Measurements from ENCODE around the gene VENTX.

The VENTX gene

GRCh38 chr10:133207627-133208026 lies 30.0 kb upstream of the VENTX start:
- TF ChIP-seq YY1 (IDR thresholded peaks at IDR 0.05; ENCODE audit: low read depth) (no peak), ZBTB7A (IDR thresholded peaks at IDR 0.05; ENCODE audit: low read depth) (0 out of 2 replicates have a peak, but pooled peaks have one; percentile 36), EGR1 (IDR thresholded peaks at IDR 0.05) (no peak)
- TF ChIP-seq, protein P1, sequence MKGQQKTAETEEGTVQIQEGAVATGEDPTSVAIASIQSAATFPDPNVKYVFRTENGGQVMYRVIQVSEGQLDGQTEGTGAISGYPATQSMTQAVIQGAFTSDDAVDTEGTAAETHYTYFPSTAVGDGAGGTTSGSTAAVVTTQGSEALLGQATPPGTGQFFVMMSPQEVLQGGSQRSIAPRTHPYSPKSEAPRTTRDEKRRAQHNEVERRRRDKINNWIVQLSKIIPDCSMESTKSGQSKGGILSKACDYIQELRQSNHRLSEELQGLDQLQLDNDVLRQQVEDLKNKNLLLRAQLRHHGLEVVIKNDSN (IDR thresholded peaks at IDR 0.05), result no peak

DNA sequence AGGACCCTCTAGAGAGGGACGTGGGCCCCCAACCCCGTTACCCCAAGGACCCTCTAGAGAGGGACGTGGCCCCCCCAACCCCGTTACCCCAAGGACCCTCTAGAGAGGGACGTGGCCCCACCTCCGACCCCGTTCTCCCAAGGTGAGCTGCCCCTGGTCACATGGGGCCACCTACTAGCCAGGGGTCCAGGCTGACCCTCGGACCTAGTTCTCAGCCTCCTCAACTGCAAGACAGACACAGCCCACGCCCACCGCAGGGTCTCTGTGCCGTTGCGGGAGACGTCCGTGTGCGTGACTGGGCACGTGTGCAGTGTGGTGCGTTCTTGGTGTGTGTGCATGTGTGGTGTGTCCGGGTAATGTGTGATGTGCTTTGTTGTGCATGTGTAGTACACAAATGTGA lies 29.2 kb upstream of the VENTX start:
- TF ChIP-seq, protein P2, sequence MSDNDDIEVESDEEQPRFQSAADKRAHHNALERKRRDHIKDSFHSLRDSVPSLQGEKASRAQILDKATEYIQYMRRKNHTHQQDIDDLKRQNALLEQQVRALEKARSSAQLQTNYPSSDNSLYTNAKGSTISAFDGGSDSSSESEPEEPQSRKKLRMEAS (IDR thresholded peaks at IDR 0.05), result no peak
- TF ChIP-seq EP300 (IDR thresholded peaks at IDR 0.05; ENCODE audit: borderline replicate concordance) (no peak), EGR1 (IDR thresholded peaks at IDR 0.05) (no peak), YY1 (IDR thresholded peaks at IDR 0.05; ENCODE audit: low read depth) (no peak), FOXM1 (IDR thresholded peaks at IDR 0.05; ENCODE audit: borderline replicate concordance, low read depth) (no peak), CREB1 (IDR thresholded peaks at IDR 0.05; ENCODE audit: low read depth) (no peak), CEBPB (IDR thresholded peaks at IDR 0.05) (no peak), ZBTB7A (IDR thresholded peaks at IDR 0.05; ENCODE audit: low read depth) (no peak), TCF12 (IDR thresholded peaks at IDR 0.05; ENCODE audit: low read depth) (no peak), TEAD4 (IDR thresholded peaks at IDR 0.05) (no peak), NFIC (IDR thresholded peaks at IDR 0.05) (no peak), RAD21 (IDR thresholded peaks at IDR 0.05; ENCODE audit: low read depth) (no peak), TAF1 (IDR thresholded peaks at IDR 0.05; ENCODE audit: low read depth) (no peak)
- TF ChIP-seq, protein P3, sequence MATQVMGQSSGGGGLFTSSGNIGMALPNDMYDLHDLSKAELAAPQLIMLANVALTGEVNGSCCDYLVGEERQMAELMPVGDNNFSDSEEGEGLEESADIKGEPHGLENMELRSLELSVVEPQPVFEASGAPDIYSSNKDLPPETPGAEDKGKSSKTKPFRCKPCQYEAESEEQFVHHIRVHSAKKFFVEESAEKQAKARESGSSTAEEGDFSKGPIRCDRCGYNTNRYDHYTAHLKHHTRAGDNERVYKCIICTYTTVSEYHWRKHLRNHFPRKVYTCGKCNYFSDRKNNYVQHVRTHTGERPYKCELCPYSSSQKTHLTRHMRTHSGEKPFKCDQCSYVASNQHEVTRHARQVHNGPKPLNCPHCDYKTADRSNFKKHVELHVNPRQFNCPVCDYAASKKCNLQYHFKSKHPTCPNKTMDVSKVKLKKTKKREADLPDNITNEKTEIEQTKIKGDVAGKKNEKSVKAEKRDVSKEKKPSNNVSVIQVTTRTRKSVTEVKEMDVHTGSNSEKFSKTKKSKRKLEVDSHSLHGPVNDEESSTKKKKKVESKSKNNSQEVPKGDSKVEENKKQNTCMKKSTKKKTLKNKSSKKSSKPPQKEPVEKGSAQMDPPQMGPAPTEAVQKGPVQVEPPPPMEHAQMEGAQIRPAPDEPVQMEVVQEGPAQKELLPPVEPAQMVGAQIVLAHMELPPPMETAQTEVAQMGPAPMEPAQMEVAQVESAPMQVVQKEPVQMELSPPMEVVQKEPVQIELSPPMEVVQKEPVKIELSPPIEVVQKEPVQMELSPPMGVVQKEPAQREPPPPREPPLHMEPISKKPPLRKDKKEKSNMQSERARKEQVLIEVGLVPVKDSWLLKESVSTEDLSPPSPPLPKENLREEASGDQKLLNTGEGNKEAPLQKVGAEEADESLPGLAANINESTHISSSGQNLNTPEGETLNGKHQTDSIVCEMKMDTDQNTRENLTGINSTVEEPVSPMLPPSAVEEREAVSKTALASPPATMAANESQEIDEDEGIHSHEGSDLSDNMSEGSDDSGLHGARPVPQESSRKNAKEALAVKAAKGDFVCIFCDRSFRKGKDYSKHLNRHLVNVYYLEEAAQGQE (IDR thresholded peaks at IDR 0.05; ENCODE audit: low read depth), result no peak
- TF ChIP-seq, protein P1 (IDR thresholded peaks at IDR 0.05), result no peak

DNA sequence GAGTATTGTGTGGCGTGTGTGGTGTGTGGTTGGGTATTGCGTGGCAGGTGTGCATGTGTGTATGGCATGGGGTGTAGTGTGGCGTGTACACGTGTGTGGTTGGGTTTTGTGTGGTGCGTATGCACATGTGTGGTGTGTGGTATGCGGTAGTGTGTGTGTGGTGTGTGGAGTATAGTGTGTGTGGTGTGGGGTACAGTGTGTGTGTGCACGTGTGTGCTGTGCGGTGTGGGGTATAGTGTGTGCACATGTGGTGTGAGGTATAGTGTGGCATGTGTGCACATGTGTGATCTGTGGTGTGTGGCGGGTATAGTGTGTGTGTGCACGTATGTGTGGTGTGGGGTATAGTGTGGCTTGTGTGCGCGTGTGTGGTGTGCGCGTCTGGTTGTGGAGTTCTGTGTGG lies 28.5 kb upstream of the VENTX start:
- no peak for TF ChIP-seq CEBPB (IDR thresholded peaks at IDR 0.05)

GRCh38 chr10:133209641-133210040 lies 28.0 kb upstream of the VENTX start:
- TF ChIP-seq, protein P3 (IDR thresholded peaks at IDR 0.05; ENCODE audit: low read depth), result no peak
- TF ChIP-seq, protein P1 (IDR thresholded peaks at IDR 0.05), result no peak
- TF ChIP-seq CEBPB (IDR thresholded peaks at IDR 0.05), result no peak
- TF ChIP-seq EGR1 (IDR thresholded peaks at IDR 0.05), result no peak
- TF ChIP-seq CREB1 (IDR thresholded peaks at IDR 0.05; ENCODE audit: low read depth), result no peak
- TF ChIP-seq YY1 (IDR thresholded peaks at IDR 0.05; ENCODE audit: low read depth), result no peak
- no peak for TF ChIP-seq TAF1 (IDR thresholded peaks at IDR 0.05; ENCODE audit: low read depth)
- no peak for TF ChIP-seq NFIC (IDR thresholded peaks at IDR 0.05)
- no peak for TF ChIP-seq EP300 (IDR thresholded peaks at IDR 0.05; ENCODE audit: borderline replicate concordance)
- no peak for TF ChIP-seq TCF12 (IDR thresholded peaks at IDR 0.05; ENCODE audit: low read depth)
- no peak for TF ChIP-seq ZBTB7A (IDR thresholded peaks at IDR 0.05; ENCODE audit: low read depth)

- TF ChIP-seq YY1 (IDR thresholded peaks at IDR 0.05; ENCODE audit: low read depth) (no peak), NFIC (IDR thresholded peaks at IDR 0.05) (no peak), CEBPB (IDR thresholded peaks at IDR 0.05) (no peak), TEAD4 (IDR thresholded peaks at IDR 0.05) (no peak), EGR1 (IDR thresholded peaks at IDR 0.05) (no peak), CREB1 (IDR thresholded peaks at IDR 0.05; ENCODE audit: low read depth) (no peak), ZBTB7A (IDR thresholded peaks at IDR 0.05; ENCODE audit: low read depth) (no peak), FOXM1 (IDR thresholded peaks at IDR 0.05; ENCODE audit: borderline replicate concordance, low read depth) (no peak)
- TF ChIP-seq, protein P2 (IDR thresholded peaks at IDR 0.05), result no peak
- TF ChIP-seq, protein P3 (IDR thresholded peaks at IDR 0.05; ENCODE audit: low read depth), result no peak
- TF ChIP-seq, protein P1 (IDR thresholded peaks at IDR 0.05), result no peak
Measured at GRCh38 chr10:133210398-133211140, 27.1 kb upstream of the VENTX start.

All from Ishikawa (cell line).